MM.1S (cell line): ENCODE measurements around the gene METTL24.

Experiments
- DNase-seq: peaks from one replicate; pipeline ENCODE4 v3.0.0-alpha.2; 2015
- H2AFZ ChIP-seq: fragments of 300-600 bp; sonication (generic); 2 replicates; pipeline ENCODE4 v1.6.0; 2016; ENCODE audit warnings: antibody characterized with exemption, low read length
- H3F3A ChIP-seq: fragments of 300-600 bp; sonication (generic); 2 replicates; pipeline ENCODE4 v1.6.1; 2016; ENCODE audit warnings: mild to moderate bottlenecking, antibody characterized with exemption, low read length, moderate library complexity, mixed read lengths; ENCODE audit not compliant: insufficient read depth
- H3K27ac ChIP-seq: fragments of 300-600 bp; sonication (generic); 2 replicates; pipeline ENCODE4 v1.5.1; 2016; ENCODE audit warnings: mild to moderate bottlenecking, low read length
- H3K27me3 ChIP-seq: fragments of 300-600 bp; sonication (generic); replicated peaks from 2 replicates; pipeline ENCODE4 v1.6.0; 2016; ENCODE audit warnings: low read length; ENCODE audit not compliant: insufficient read depth
- H3K36me3 ChIP-seq: fragments of 300-600 bp; sonication (generic); replicated peaks from 2 replicates; pipeline ENCODE4 v1.6.1; 2016; ENCODE audit warnings: mild to moderate bottlenecking, low read length, mixed read lengths; ENCODE audit not compliant: insufficient read depth
- H3K4me1 ChIP-seq: fragments of 300-600 bp; sonication (generic); 2 replicates; pipeline ENCODE4 v1.6.1; 2016; ENCODE audit warnings: low read length, mixed read lengths
- H3K4me2 ChIP-seq: fragments of 300-600 bp; sonication (generic); 2 replicates; pipeline ENCODE4 v1.6.0; 2016; ENCODE audit warnings: low read depth, low read length
- H3K4me3 ChIP-seq: fragments of 300-600 bp; sonication (generic); 2 replicates; pipeline ENCODE4 v1.5.1; 2016; ENCODE audit warnings: low read length, mixed read lengths
- H3K79me2 ChIP-seq: fragments of 300-600 bp; sonication (generic); 2 replicates; pipeline ENCODE4 v1.6.1; 2016; ENCODE audit warnings: mixed run types, low read length, mixed read lengths
- H3K9ac ChIP-seq: fragments of 300-600 bp; sonication (generic); 2 replicates; pipeline ENCODE4 v1.6.1; 2016; ENCODE audit warnings: low read length, mixed read lengths
- H3K9me2 ChIP-seq: fragments of 300-600 bp; sonication (generic); replicated peaks from 2 replicates; pipeline ENCODE4 v1.6.1; 2016; ENCODE audit warnings: mild to moderate bottlenecking, low read length, mixed read lengths; ENCODE audit not compliant: insufficient read depth
- H3K9me3 ChIP-seq: fragments of 300-600 bp; sonication (generic); replicated peaks from 2 replicates; pipeline ENCODE4 v1.6.1; 2016; ENCODE audit warnings: mild to moderate bottlenecking, low read length, mixed read lengths; ENCODE audit not compliant: insufficient read depth
- H4K20me1 ChIP-seq: fragments of 300-600 bp; sonication (generic); 2 replicates; pipeline ENCODE4 v1.6.1; 2016; ENCODE audit warnings: mild to moderate bottlenecking, low read length, moderate library complexity, mixed read lengths; ENCODE audit not compliant: insufficient read depth
- CTCF ChIP-seq: fragments of 300-600 bp; sonication (generic); IDR thresholded peaks from 2 replicates; pipeline ENCODE4 v1.5.1; 2016; ENCODE audit warnings: antibody characterized with exemption, low read length, mixed read lengths
- EZH2 ChIP-seq: fragments of 300-600 bp; sonication (generic); optimal IDR thresholded peaks from 2 replicates; pipeline ENCODE3; 2017; ENCODE audit warnings: low read depth, mild to moderate bottlenecking, antibody characterized with exemption, low read length, mixed read lengths
- EZH2phosphoT487 ChIP-seq: fragments of 300-600 bp; sonication (generic); IDR thresholded peaks from 2 replicates; pipeline ENCODE4 v1.6.1; 2018; ENCODE audit warnings: antibody characterized with exemption, low read length

METTL24 gene

GRCh38 chr6:110367825-110368224 is 9.7 kb upstream of the METTL24 start:
- H3K9me2 ChIP-seq, result no peaks in the 10 kb centered on the region
- no peaks in the 10 kb centered on the region for H3K79me2 ChIP-seq
- no peaks in the 10 kb centered on the region for H3F3A ChIP-seq
- no peaks in the 10 kb centered on the region for H3K27me3 ChIP-seq
- no peak overlapping the region for H3K27ac ChIP-seq
- H2AFZ ChIP-seq, result no peak overlapping the region
- no peaks in the 10 kb centered on the region for H3K9me3 ChIP-seq
- no peak for DNase-seq
- no peak overlapping the region for H3K4me3 ChIP-seq
- no peaks in the 10 kb centered on the region for H4K20me1 ChIP-seq
- no peak overlapping the region for H3K4me2 ChIP-seq
- no peaks in the 10 kb centered on the region for H3K4me1 ChIP-seq
- TF ChIP-seq EZH2phosphoT487 (no peak), EZH2 (no peak), CTCF (no peak)
- no peaks in the 10 kb centered on the region for H3K36me3 ChIP-seq
- H3K9ac ChIP-seq, result no peak overlapping the region

- no peaks in the 10 kb centered on the region for H3K9me2 ChIP-seq
- H3K4me1 ChIP-seq, result no peaks in the 10 kb centered on the region
- no peaks in the 10 kb centered on the region for H3K36me3 ChIP-seq
- H3K79me2 ChIP-seq, result no peaks in the 10 kb centered on the region
- no peak overlapping the region for H3K27ac ChIP-seq
- H3K4me3 ChIP-seq, result no peak overlapping the region
- H3K9ac ChIP-seq, result no peak overlapping the region
- H3K9me3 ChIP-seq, result no peaks in the 10 kb centered on the region
- H3K27me3 ChIP-seq, result no peaks in the 10 kb centered on the region
- no peak for TF ChIP-seq EZH2
- TF ChIP-seq CTCF, result no peak
- TF ChIP-seq EZH2phosphoT487, result no peak
- no peaks in the 10 kb centered on the region for H4K20me1 ChIP-seq
- H2AFZ ChIP-seq, result no peak overlapping the region
- no peak overlapping the region for H3K4me2 ChIP-seq
- no peak for DNase-seq
- H3F3A ChIP-seq, result no peaks in the 10 kb centered on the region
Measured at GRCh38 chr6:110366975-110367374, 8.8 kb upstream of the METTL24 start.

GRCh38 chr6:110366256-110366655 is 8.1 kb upstream of the METTL24 start:
- H3K9ac ChIP-seq, result no peak overlapping the region
- no peaks in the 10 kb centered on the region for H3K4me1 ChIP-seq
- H3K4me2 ChIP-seq, result no peak overlapping the region
- H3K79me2 ChIP-seq, result no peaks in the 10 kb centered on the region
- no peaks in the 10 kb centered on the region for H3K36me3 ChIP-seq
- no peaks in the 10 kb centered on the region for H3F3A ChIP-seq
- H3K9me2 ChIP-seq, result no peaks in the 10 kb centered on the region
- H4K20me1 ChIP-seq, result no peaks in the 10 kb centered on the region
- H3K4me3 ChIP-seq, result no peak overlapping the region
- TF ChIP-seq CTCF (no peak), EZH2 (no peak)
- H3K27ac ChIP-seq, result no peak overlapping the region
- DNase-seq, result no peak
- no peaks in the 10 kb centered on the region for H3K9me3 ChIP-seq
- no peak overlapping the region for H2AFZ ChIP-seq
- no peaks in the 10 kb centered on the region for H3K27me3 ChIP-seq
